H1 (cell line): ENCODE data around the gene PC. TPM values are rescaled to one million over a fixed set of nuclear protein-coding genes. Genes with fewer than 3 reads are reported as not detected.

Experiments
- CTCF ChIA-PET: fragments of 300-600 bp; sonication (Branson Sonifier 250); formaldehyde crosslinking; loops from one replicate; lab custom pipeline; 2021; ENCODE audit not compliant: partially characterized antibody; lab: Charles Lee
- POLR2A ChIA-PET: fragments of 300-600 bp; sonication (Branson Sonifier 250); formaldehyde crosslinking; loops from one replicate; lab custom pipeline; 2021; ENCODE audit warnings: inconsistent platforms; ENCODE audit not compliant: partially characterized antibody; lab: Charles Lee
- DNase-seq, 2 experiments: peaks; one replicate each; pipeline versions ENCODE4 v3.0.0 to v3.0.0-alpha.2; 2010 to 2022; ENCODE audit warnings: low spot score in 2 of 2, low read depth in 1 of 2, mixed read lengths in 1 of 2
- FAIRE-seq: peaks from 2 replicates; lab custom pipeline; 2011; peaks lifted over from hg19 to GRCh38; lab: Jason Lieb, UNC
- H2AFZ ChIP-seq: 2 replicates; pipeline ENCODE4 v1.8.1; 2012; ENCODE audit warnings: low read length, inconsistent platforms
- H2AK5ac ChIP-seq: 2 replicates; pipeline ENCODE4 v1.6.1; 2013; ENCODE audit warnings: low read depth, low read length
- H2BK120ac ChIP-seq: replicated peaks from 2 replicates; pipeline ENCODE3; 2013; ENCODE audit warnings: low read depth, low read length, inconsistent platforms
- H2BK12ac ChIP-seq: 2 replicates; pipeline ENCODE4 v1.6.1; 2013; ENCODE audit warnings: low read depth, low read length
- H2BK15ac ChIP-seq: 2 replicates; pipeline ENCODE4 v1.6.1; 2013; ENCODE audit warnings: low read length
- H2BK20ac ChIP-seq: 2 replicates; pipeline ENCODE4 v1.6.1; 2013; ENCODE audit warnings: low read length
- H2BK5ac ChIP-seq: 2 replicates; pipeline ENCODE4 v1.6.1; 2013; ENCODE audit warnings: low read depth, low read length
- H3K14ac ChIP-seq: 2 replicates; pipeline ENCODE4 v1.6.1; 2013; ENCODE audit warnings: inconsistent platforms; ENCODE audit not compliant: insufficient read length
- H3K18ac ChIP-seq: 2 replicates; pipeline ENCODE4 v1.6.1; 2013; ENCODE audit warnings: low read length; ENCODE audit errors: extremely low read depth
- H3K23ac ChIP-seq: 2 replicates; pipeline ENCODE4 v1.6.1; 2013; ENCODE audit warnings: inconsistent platforms; ENCODE audit not compliant: insufficient read length
- H3K23me2 ChIP-seq: 2 replicates; pipeline ENCODE4 v1.6.1; 2013; ENCODE audit warnings: low read depth, low read length
- H3K27ac ChIP-seq: 2 replicates; pipeline ENCODE4 v1.6.1; 2011; ENCODE audit warnings: low read depth, low read length, inconsistent platforms
- H3K27me3 ChIP-seq, 4 experiments: replicated peaks in 1 of 4; 1 replicate in 1 of 4; 2 replicates in 3 of 4; pipeline versions ENCODE4 v1.6.1 to v1.8.1; 2011 to 2013; ENCODE audit warnings: low read length in 3 of 4, mild to moderate bottlenecking in 3 of 4, inconsistent platforms in 2 of 4, mixed read lengths in 2 of 4, moderate library complexity in 1 of 4; ENCODE audit not compliant: control insufficient read depth in 3 of 4, insufficient read depth in 3 of 4; ENCODE audit errors: extremely low read depth in 1 of 4
- H3K36me3 ChIP-seq, 4 experiments: 2 replicates each; pipeline versions ENCODE4 v1.6.1 to v1.8.1; 2011 to 2013; ENCODE audit warnings: mild to moderate bottlenecking in 4 of 4, low read length in 3 of 4, moderate library complexity in 2 of 4, control low read depth in 1 of 4, inconsistent platforms in 1 of 4; ENCODE audit not compliant: insufficient read depth in 4 of 4, control insufficient read depth in 2 of 4
- H3K4ac ChIP-seq: replicated peaks from 2 replicates; pipeline ENCODE3; 2013; ENCODE audit warnings: low read length, low read depth, mixed read lengths, inconsistent platforms; ENCODE audit not compliant: insufficient read length
- H3K4me1 ChIP-seq, 4 experiments: replicated peaks in 1 of 4; 1 replicate in 1 of 4; 2 replicates in 3 of 4; pipeline versions ENCODE4 v1.6.1 to v1.8.1; 2011 to 2013; ENCODE audit warnings: low read length in 3 of 4, inconsistent platforms in 2 of 4, mixed read lengths in 1 of 4; ENCODE audit not compliant: insufficient read depth in 4 of 4, control insufficient read depth in 3 of 4
- H3K4me2 ChIP-seq, 2 experiments: 2 replicates each; pipeline versions ENCODE4 v1.6.1 to v1.8.1; 2011 to 2013; ENCODE audit warnings: low read depth in 2 of 2, low read length in 2 of 2, control low read depth in 1 of 2, inconsistent platforms in 1 of 2, mild to moderate bottlenecking in 1 of 2; ENCODE audit not compliant: insufficient read depth in 1 of 2
- H3K4me3 ChIP-seq, 4 experiments: fragments of 200-600, 300-600 bp in 1 of 4; sonication (generic), shearing (Covaris generic), sonication (Bioruptor Twin) in 1 of 4; 2 replicates each; pipeline versions ENCODE4 v1.5.1 to v1.8.1; 2011 to 2016; ENCODE audit warnings: low read length in 4 of 4, low read depth in 3 of 4, control low read depth in 2 of 4, inconsistent platforms in 2 of 4, mild to moderate bottlenecking in 2 of 4, mixed read lengths in 1 of 4, moderate library complexity in 1 of 4; ENCODE audit not compliant: insufficient read depth in 2 of 4; ENCODE audit errors: extremely low read depth in 1 of 4
- H3K56ac ChIP-seq: replicated peaks from 2 replicates; pipeline ENCODE3; 2013; ENCODE audit warnings: low read depth, mild to moderate bottlenecking, mixed read lengths, low read length, inconsistent platforms; ENCODE audit not compliant: insufficient read length
- H3K79me1 ChIP-seq: 2 replicates; pipeline ENCODE4 v1.6.1; 2013; ENCODE audit warnings: low read depth, low read length, control low read depth
- H3K79me2 ChIP-seq, 2 experiments: 2 replicates each; pipeline versions ENCODE4 v1.6.1 to v1.8.1; 2012 to 2013; ENCODE audit warnings: low read length in 2 of 2, mild to moderate bottlenecking in 2 of 2, inconsistent platforms in 1 of 2; ENCODE audit not compliant: insufficient read depth in 2 of 2, control insufficient read depth in 1 of 2
- H3K9ac ChIP-seq, 4 experiments: replicated peaks in 1 of 4; 1 replicate in 1 of 4; 2 replicates in 3 of 4; pipeline versions ENCODE4 v1.6.1 to v1.8.1; 2011 to 2013; ENCODE audit warnings: low read depth in 3 of 4, low read length in 3 of 4, control low read depth in 2 of 4, mild to moderate bottlenecking in 2 of 4, moderate library complexity in 2 of 4, inconsistent platforms in 1 of 4; ENCODE audit errors: extremely low read depth in 1 of 4
- H3K9me3 ChIP-seq, 2 experiments: 2 replicates each; pipeline versions ENCODE4 v1.6.1 to v1.8.1; 2012 to 2013; ENCODE audit warnings: mild to moderate bottlenecking in 2 of 2, moderate library complexity in 2 of 2, control low read depth in 1 of 2, inconsistent platforms in 1 of 2, low read depth in 1 of 2, low read length in 1 of 2, mixed read lengths in 1 of 2; ENCODE audit not compliant: insufficient read depth in 2 of 2
- H4K20me1 ChIP-seq, 2 experiments: replicated peaks in 1 of 2; 2 replicates each; pipeline versions ENCODE3 to v1.8.1; 2011 to 2013; ENCODE audit warnings: inconsistent platforms in 2 of 2, low read length in 2 of 2, mild to moderate bottlenecking in 1 of 2; ENCODE audit not compliant: insufficient read depth in 2 of 2, control insufficient read depth in 1 of 2
- H4K5ac ChIP-seq: 2 replicates; pipeline ENCODE4 v1.6.1; 2013; ENCODE audit warnings: low read length, low read depth, mixed read lengths, inconsistent platforms; ENCODE audit not compliant: insufficient read length
- H4K8ac ChIP-seq: 2 replicates; pipeline ENCODE4 v1.8.0; 2013; ENCODE audit warnings: mild to moderate bottlenecking, moderate library complexity, low read length, inconsistent platforms; ENCODE audit not compliant: insufficient read depth; ENCODE audit errors: extremely low read depth
- H4K91ac ChIP-seq: replicated peaks from 2 replicates; pipeline ENCODE3; 2013; ENCODE audit warnings: low read length, mixed read lengths, inconsistent platforms; ENCODE audit not compliant: insufficient read length
- BRCA1 ChIP-seq: IDR thresholded peaks from 2 replicates; pipeline ENCODE4 v1.6.1; 2012; ENCODE audit warnings: low read depth, low read length, improper control_type of control experiment
- CBX5 ChIP-seq: fragments of 300-800, 300-1000 bp; sonication (generic); IDR thresholded peaks from 2 replicates; pipeline ENCODE4 v1.7.1; 2016; ENCODE audit warnings: antibody characterized with exemption, low read length, low read depth
- CEBPB ChIP-seq: IDR thresholded peaks from 2 replicates; pipeline ENCODE4 v1.6.1; 2012; ENCODE audit warnings: low read depth, low read length
- CHD2 ChIP-seq: IDR thresholded peaks from 2 replicates; pipeline ENCODE4 v1.6.1; 2012; ENCODE audit warnings: low read length, improper control_type of control experiment
- CTCF ChIP-seq, 3 experiments: IDR thresholded peaks; 1 replicate in 2 of 3; 2 replicates in 1 of 3; pipeline versions ENCODE4 v1.5.1 to v1.6.1; 2011; ENCODE audit warnings: low read length in 3 of 3, mild to moderate bottlenecking in 3 of 3, inconsistent platforms in 2 of 3, low read depth in 1 of 3, moderate library complexity in 1 of 3; ENCODE audit not compliant: insufficient read depth in 1 of 3; ENCODE audit errors: control extremely low read depth in 1 of 3
- EGR1 ChIP-seq: IDR thresholded peaks from 2 replicates; pipeline ENCODE4 v1.6.1; 2011; ENCODE audit warnings: low read depth, low read length, borderline replicate concordance
- HDAC6 ChIP-seq: IDR thresholded peaks from one replicate; pipeline ENCODE4 v1.7.1; 2012; ENCODE audit warnings: low read depth, mild to moderate bottlenecking, inconsistent platforms, low read length, moderate library complexity
- KDM5A ChIP-seq: fragments of 200-600 bp; IDR thresholded peaks from 2 replicates; pipeline ENCODE4 v1.7.1; 2012; ENCODE audit warnings: mild to moderate bottlenecking, low read length, inconsistent platforms, mixed read lengths
- PHF8 ChIP-seq: fragments of 200-600 bp; sonication (generic); conservative IDR thresholded peaks from 2 replicates; pipeline ENCODE4 v1.7.1; 2012; ENCODE audit warnings: low read depth, mild to moderate bottlenecking, inconsistent platforms, low read length, moderate library complexity
- RXRA ChIP-seq: IDR thresholded peaks from 2 replicates; pipeline ENCODE4 v1.6.1; 2011; ENCODE audit warnings: low read depth, mild to moderate bottlenecking, low read length, moderate library complexity; ENCODE audit not compliant: insufficient read depth
- SIN3A ChIP-seq, 2 experiments: IDR thresholded peaks in 1 of 2; conservative IDR thresholded peaks in 1 of 2; 2 replicates each; pipeline ENCODE4 v1.6.1; 2011 to 2012; ENCODE audit warnings: low read length in 2 of 2, improper control_type of control experiment in 1 of 2, low read depth in 1 of 2, mild to moderate bottlenecking in 1 of 2
- SP2 ChIP-seq: IDR thresholded peaks from 2 replicates; pipeline ENCODE4 v1.6.1; 2012; ENCODE audit warnings: mild to moderate bottlenecking, low read length, inconsistent platforms
- WGBS, 2 experiments: shearing (Covaris generic) in 1 of 2; methylation state at CpG; one replicate each; pipeline versions ENCODE4 v1.1.6 to v1.1.7; 2013 to 2015; ENCODE audit warnings: low lambda C conversion rate in 2 of 2, mixed read lengths in 2 of 2, inconsistent platforms in 1 of 2, low coverage in 1 of 2, missing lambda C conversion rate in 1 of 2; ENCODE audit not compliant: insufficient replicate concordance in 2 of 2, insufficient coverage in 1 of 2, insufficient read length in 1 of 2; ENCODE audit errors: extremely low coverage in 1 of 2, missing lambda C conversion rate in 1 of 2; 5-methylcytosine and 5-hydroxymethylcytosine counted together
- polyA plus RNA-seq, 7 experiments: library from polyadenylated mRNA; depleted of rRNA in 3 of 7; stranded (reverse) in 5 of 7; unstranded in 2 of 7; fragments of >200 nt in 5 of 7; fragments of 200-250 nt in 2 of 7; gene quantifications; 1 replicate in 5 of 7; 2 replicates in 1 of 7; 4 replicates in 1 of 7; pipeline versions ENCODE4 v1.2.1 to v1.2.3, GENCODE V29; 2011 to 2013; ENCODE audit warnings: missing spikeins in 2 of 7, mixed read lengths in 2 of 7
- total RNA-seq: library from RNA; stranded (reverse); fragmentation: NEBNext Ultra II Directional; extraction: Animal tissue kit (Norgen Biotek cat#: 25700); gene quantifications from 2 replicates; pipeline ENCODE4 v1.2.1, GENCODE V29; 2021

PC gene
- total and polyA plus RNA-seq, 2 of the 8 experiments (the other 6 are each of a cell fraction or from before 2014, with no cell fraction given): 11.5 to 27.5 TPM

DNA sequence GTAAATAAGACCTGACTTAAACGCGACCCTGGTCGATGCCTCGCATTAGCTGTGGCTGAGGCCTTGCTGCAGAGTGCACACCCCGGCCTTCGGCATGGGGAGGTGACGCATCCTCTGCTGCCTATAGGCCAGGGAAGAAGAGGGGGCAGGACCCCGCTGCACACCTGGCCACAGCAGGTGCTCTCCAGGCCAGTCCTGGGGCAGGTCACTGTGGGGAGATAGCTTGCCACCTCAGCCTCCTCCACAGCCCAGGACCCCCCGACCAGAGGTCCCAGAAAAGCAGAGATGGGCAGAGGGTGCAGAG lies 88.7 kb downstream of the PC start:
- CTCF ChIA-PET: interaction anchor here (1.0 to 13.8 kb wide), 9 partner anchors 9 to 152 kb away, joined by 3 to 199 read pairs (median 4); partner anchors contain the start of gene RCE1
- WGBS, 2 experiments: 91% methylated on average over 9 of the region's 9 CpGs; no CpG with 5 or more reads in 1 of the 2 experiments
- no peak for TF ChIP-seq SIN3A (conservative IDR thresholded peaks at IDR 0.05 in 1 of 2, IDR thresholded peaks at IDR 0.05 in 1 of 2; ENCODE audit: low read depth in 1 of 2, low read length in 2 of 2)
- TF ChIP-seq PHF8: no peak
- no peak for TF ChIP-seq CEBPB
- no peak for TF ChIP-seq HDAC6
- TF ChIP-seq CTCF (IDR thresholded peaks at IDR 0.05; ENCODE audit: control extremely low read depth in 1 of 3, insufficient read depth in 1 of 3, low read depth in 1 of 3, low read length in 3 of 3): no peak
- TF ChIP-seq RXRA: no peak
- no peak for TF ChIP-seq CHD2
- TF ChIP-seq KDM5A: no peak
- no peak for TF ChIP-seq CBX5
- TF ChIP-seq EGR1: no peak
- no peak for TF ChIP-seq SP2
- TF ChIP-seq BRCA1: no peak

More for the DNA sequence above, 88.7 kb downstream of the PC start:
- peak overlapping the region; percentile 60; the same call in 1 of the 2 replicates for H2AK5ac ChIP-seq
- H3K4me3 ChIP-seq: no peak overlapping the region
- H4K5ac ChIP-seq: no peak overlapping the region
- no peak overlapping the region for H3K23ac ChIP-seq
- no peak overlapping the region for H3K4me2 ChIP-seq
- H3K56ac ChIP-seq: no peak overlapping the region
- no peak overlapping the region for H3K4ac ChIP-seq
- no peak overlapping the region for H2BK15ac ChIP-seq
- H4K8ac ChIP-seq: no peak overlapping the region
- 0 out of 8 replicates have a peak, but pooled peaks cover 0 to 2% (median 0%) of the 10 kb centered on the region in 4 experiments for H3K36me3 ChIP-seq
- no peak overlapping the region for H3K27ac ChIP-seq
- H2BK120ac ChIP-seq: no peak overlapping the region
- DNase-seq: no peak
- H3K23me2 ChIP-seq: no peaks in the 10 kb centered on the region
- no peak overlapping the region for H3K18ac ChIP-seq
- FAIRE-seq: no peak
- H3K79me1 ChIP-seq: no peaks in the 10 kb centered on the region
- H4K20me1 ChIP-seq: peaks cover 0 to 2% of the 10 kb centered on the region in 2 experiments
- no peaks in the 10 kb centered on the region for H3K79me2 ChIP-seq
- 0 out of 2 replicates have a peak overlapping the region, but pooled peaks have one; percentile 39 for H2BK12ac ChIP-seq
- no peaks in the 10 kb centered on the region for H3K27me3 ChIP-seq
- peaks cover 0 to 12% (median 2%) of the 10 kb centered on the region in 4 experiments; a peak in 5 of 7 replicates for H3K4me1 ChIP-seq
- H2AFZ ChIP-seq: no peak overlapping the region
- H2BK5ac ChIP-seq: no peak overlapping the region
- no peak overlapping the region for H3K14ac ChIP-seq
- H2BK20ac ChIP-seq: no peak overlapping the region
- peak overlapping the region; percentile 3 for H4K91ac ChIP-seq
- H3K9ac ChIP-seq: no peak overlapping the region
- POLR2A ChIA-PET: interaction anchor here (2.2 kb wide), 1 partner anchor 14 kb away, joined by 7 read pairs; no protein-coding TSS in a partner anchor
- no peaks in the 10 kb centered on the region for H3K9me3 ChIP-seq
